Lower leg skin (tissue), 3 donors: ENCODE data around the gene RPTOR.

Source experiments
- POLR2A ChIP-seq, 2 donors: fragments of 450-650 bp; IDR thresholded peaks; one replicate each; pipeline ENCODE4 v1.6.1; 2016 to 2017; ENCODE audit warnings: antibody characterized with exemption in 2 of 2, mild to moderate bottlenecking in 1 of 2, moderate library complexity in 1 of 2
- TF ChIP-seq, protein P1 (sequence below), 3 donors: fragments of 450-650 bp; IDR thresholded peaks; one replicate each; pipeline ENCODE4 v1.5.1; 2016; ENCODE audit warnings: antibody characterized with exemption in 3 of 3, mild to moderate bottlenecking in 3 of 3, moderate library complexity in 2 of 3

- TF ChIP-seq, protein P1, sequence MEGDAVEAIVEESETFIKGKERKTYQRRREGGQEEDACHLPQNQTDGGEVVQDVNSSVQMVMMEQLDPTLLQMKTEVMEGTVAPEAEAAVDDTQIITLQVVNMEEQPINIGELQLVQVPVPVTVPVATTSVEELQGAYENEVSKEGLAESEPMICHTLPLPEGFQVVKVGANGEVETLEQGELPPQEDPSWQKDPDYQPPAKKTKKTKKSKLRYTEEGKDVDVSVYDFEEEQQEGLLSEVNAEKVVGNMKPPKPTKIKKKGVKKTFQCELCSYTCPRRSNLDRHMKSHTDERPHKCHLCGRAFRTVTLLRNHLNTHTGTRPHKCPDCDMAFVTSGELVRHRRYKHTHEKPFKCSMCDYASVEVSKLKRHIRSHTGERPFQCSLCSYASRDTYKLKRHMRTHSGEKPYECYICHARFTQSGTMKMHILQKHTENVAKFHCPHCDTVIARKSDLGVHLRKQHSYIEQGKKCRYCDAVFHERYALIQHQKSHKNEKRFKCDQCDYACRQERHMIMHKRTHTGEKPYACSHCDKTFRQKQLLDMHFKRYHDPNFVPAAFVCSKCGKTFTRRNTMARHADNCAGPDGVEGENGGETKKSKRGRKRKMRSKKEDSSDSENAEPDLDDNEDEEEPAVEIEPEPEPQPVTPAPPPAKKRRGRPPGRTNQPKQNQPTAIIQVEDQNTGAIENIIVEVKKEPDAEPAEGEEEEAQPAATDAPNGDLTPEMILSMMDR (IDR thresholded peaks at IDR 0.05), result no peak
- no peak for TF ChIP-seq POLR2A (IDR thresholded peaks at IDR 0.05)
Observed at GRCh38 chr17:80825471-80826345, 281.1 kb downstream of the RPTOR start.
